A673 (cell line): ENCODE measurements around the gene PAX5.

Experiments
- EZH2 ChIP-seq: fragments of 200-600 bp; sonication (generic); IDR thresholded peaks from 2 replicates; pipeline ENCODE4 v1.6.1; 2017; ENCODE audit warnings: borderline replicate concordance, low read depth, mild to moderate bottlenecking, mixed read lengths, antibody characterized with exemption, low read length; ENCODE audit not compliant: poor library complexity, severe bottlenecking
- TF ChIP-seq, protein P1 (sequence below): fragments of 300-800, 200-600 bp; sonication (generic); conservative IDR thresholded peaks from 2 replicates; pipeline ENCODE4 v1.5.1; 2017; ENCODE audit warnings: low read depth, mild to moderate bottlenecking, antibody characterized with exemption, low read length, moderate library complexity, mixed read lengths

- TF ChIP-seq, protein P1, sequence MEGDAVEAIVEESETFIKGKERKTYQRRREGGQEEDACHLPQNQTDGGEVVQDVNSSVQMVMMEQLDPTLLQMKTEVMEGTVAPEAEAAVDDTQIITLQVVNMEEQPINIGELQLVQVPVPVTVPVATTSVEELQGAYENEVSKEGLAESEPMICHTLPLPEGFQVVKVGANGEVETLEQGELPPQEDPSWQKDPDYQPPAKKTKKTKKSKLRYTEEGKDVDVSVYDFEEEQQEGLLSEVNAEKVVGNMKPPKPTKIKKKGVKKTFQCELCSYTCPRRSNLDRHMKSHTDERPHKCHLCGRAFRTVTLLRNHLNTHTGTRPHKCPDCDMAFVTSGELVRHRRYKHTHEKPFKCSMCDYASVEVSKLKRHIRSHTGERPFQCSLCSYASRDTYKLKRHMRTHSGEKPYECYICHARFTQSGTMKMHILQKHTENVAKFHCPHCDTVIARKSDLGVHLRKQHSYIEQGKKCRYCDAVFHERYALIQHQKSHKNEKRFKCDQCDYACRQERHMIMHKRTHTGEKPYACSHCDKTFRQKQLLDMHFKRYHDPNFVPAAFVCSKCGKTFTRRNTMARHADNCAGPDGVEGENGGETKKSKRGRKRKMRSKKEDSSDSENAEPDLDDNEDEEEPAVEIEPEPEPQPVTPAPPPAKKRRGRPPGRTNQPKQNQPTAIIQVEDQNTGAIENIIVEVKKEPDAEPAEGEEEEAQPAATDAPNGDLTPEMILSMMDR, result no peak
- no peak for TF ChIP-seq EZH2
Observed at GRCh38 chr9:37031081-37031480, 3.0 kb downstream of the PAX5 start.
